HG02571 (cell line): ENCODE measurements around the gene MARCHF6.
A peak's percentile ranks its signal among the peaks of the same experiment; 100 is the strongest.

ENCODE experiments used
- ATAC-seq: cut with Tn5 transposase; IDR thresholded peaks from one replicate; pipeline ENCODE4 v1.9.1; 2021; ENCODE audit warnings: mild to moderate bottlenecking, moderate library complexity; ENCODE audit not compliant: unreplicated experiment

The MARCHF6 gene

DNA sequence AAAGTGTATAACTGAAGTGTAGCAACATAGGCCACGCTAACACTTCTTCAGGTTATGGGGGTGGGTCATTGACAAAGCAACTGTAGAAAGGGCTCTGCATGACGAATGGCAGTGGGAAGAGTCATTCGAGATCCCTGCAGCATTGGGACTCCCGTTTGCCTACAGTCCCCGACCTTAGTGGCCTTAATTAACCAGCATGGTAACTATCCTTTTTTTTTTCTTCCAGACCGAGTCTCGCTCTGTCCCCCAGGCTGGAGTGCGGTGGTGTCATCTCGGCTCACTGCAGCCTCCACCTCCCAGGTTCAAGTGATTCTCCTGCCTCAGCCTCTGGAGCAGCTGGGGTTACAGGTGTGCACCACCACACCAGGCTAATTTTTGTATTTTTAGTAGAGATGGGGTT is 31.6 kb upstream of the MARCHF6 start:
- no peak for ATAC-seq

DNA sequence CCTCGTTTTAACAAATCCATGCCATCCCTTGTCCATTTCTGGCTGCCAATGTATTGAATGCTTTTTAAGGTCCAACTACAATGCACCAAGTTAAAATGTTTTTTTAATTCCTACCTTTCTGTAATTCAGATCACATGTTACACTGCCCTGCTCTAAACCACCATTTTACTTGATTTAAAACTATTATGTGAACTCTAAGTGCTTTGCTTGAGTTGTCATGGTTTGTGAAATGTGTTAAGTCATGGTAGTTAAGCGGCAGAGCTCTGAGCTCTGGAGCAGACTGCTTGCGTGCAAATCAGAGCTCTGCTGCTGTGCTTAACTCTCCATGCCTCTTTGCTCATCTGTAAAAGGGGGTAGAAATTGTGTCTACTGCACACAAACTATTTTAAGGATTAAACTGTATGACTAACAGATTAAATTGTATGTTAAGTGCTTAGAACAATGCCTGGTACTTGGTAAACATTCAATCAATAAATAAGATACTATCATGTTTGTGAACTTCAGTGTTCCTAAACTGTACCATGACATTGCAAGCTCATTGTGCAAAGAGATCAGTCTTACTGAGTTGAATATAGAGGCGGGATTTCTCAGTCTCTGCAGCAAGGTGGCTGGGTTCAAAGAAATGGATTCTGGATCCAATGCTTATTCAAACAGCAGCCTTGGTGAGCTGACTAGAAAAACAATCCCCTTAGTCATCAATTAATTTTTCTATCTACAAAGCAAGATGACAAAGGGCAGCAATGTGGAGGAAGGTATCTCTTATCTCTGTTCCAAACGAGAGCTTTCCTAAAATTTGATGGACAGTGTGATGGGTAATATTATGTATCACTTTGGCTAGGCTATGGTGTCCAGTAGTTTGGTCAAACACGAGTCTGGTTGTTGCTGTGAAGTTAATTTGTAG is 29.7 kb upstream of the MARCHF6 start:
- no peak for ATAC-seq

DNA sequence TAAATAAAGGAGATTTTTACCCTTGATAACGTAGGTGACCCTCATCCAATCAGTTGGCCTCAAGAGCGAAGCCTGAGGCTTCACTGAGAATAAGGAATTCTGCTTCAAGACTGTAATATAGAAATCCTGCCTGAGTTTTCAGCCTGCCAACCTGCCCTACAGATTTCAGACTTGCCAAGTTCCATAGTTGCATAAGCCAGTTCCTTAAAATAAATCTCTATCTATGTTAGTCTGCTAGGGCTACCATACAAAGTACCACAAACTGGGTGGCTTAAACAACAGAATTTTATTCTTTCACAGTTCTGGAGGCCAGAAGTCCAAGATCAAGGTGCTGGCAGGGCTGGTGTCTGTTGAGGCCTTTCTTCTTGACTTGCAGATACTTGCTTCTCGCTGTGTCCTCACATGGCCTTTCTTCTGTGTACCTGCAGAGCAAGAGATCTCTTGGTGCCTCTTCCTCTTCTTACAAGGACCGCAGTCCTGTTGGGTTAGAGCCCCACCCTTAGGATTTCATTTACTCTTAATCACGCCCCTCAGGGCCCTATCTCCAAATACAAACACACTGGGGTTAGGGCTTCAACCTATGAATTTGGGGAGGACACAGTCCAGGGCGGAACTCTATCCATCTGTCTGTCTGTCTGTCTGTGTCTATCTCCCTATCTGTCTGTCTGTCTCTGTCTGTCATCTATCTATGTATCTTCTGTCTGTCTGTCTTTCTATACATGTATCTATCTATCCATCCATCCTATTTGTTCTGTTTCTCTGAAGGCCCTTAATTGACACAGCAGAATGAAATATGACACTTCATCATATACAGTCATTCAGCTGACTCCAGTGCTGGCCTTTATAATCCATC is 28.8 kb upstream of the MARCHF6 start:
- ATAC-seq = no peak

DNA sequence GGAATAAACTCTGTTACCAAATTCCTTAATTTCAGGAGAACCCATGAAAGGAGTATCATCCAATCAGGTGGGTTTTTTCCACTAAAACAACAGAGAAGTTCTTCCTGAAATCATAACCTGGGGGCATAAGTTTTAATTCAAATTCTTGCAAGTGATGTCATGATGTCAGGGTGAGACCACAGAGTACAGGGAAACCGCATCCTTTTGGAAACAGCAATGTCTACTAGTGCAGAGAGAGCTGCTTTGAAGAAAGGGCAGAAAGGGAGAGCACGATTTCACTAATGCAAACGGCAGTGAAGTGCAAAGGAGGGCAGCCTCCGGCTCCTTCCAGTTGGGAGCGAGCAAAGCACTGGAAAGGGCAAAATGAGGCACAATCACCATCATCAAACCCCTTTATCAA is 25.2 kb upstream of the MARCHF6 start:
- ATAC-seq = no peak

DNA sequence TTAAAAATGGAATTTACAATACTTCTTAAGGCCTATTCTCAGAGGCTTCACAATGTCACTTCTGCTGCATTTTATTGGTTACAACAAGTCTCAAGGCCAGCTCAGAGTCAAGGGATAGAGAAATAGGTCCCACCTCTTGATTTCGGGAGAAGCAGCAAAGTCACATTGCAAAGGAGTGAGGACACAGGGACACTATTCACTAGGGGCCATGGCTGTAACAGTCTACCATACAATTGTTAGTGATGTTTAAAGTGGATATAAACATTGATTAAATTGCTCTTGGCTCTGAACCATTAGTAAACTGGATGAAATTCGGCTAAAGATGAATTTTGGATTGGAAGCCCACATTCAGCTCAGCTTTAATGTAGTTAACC is 24.1 kb upstream of the MARCHF6 start:
- no peak for ATAC-seq

DNA sequence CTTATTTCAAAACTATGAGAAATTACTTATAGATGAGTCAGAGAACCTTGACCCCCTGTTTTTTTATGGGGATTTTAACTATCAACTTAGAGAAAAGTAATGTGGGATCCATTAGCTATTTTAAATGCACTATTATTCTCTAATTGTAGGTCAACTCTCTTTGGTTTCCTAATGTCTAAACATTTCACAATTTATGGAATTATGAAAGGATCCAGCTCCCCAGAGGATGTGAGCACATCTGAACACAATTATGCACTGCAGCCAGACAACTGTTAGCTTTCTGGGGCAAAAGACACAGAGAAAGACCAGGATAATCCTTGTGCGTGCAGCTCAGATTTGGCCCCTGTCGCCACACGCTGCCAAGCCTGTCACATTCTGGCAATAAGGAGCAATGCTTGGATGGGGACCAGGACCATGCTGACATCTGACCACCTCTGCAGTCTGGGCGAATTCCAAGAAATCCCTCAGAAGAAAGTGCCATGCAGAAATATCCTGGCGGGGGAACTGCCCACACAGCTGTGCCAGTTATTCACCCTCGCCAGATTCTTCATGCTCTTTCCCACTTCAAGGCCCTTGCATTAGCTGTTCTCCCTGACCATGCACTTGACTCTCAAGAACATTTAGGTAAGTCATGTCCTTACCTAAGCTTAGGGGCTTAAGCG is 23.5 kb upstream of the MARCHF6 start:
- no peak for ATAC-seq

DNA sequence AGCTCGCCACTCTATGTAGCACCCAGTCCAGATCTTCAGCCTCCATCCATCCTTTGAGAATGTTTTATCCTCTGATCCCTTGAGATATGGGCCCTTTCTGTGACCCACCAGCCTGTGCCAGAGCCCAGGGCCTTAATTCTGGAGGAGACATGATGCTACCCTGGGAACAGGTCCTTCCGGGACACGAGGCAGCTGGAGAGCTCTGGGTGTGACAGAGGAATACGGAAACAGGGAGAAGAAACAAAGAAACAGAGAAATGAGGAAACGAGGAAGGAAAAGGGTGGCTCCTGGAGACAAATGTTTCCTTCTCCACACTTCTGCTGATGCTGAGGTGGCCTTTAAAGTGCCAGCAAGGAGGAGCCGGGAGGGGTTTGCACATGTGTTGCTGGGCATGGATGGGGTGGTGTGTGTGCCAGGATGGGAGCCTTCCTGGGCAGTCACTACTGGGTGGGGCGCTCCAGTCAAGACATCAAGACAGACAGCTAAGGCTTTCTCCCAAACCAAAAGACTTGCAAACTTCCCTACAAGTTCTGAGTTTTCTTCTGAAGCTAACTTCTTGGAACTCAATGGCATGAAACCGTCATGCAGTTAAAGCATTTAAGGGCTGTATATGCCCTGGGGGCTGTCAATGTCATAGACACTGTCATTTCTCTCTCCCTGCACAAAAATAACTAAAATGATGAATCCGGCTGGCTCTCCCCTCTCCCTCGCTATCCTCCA is 22.8 kb upstream of the MARCHF6 start:
- ATAC-seq = no peak

DNA sequence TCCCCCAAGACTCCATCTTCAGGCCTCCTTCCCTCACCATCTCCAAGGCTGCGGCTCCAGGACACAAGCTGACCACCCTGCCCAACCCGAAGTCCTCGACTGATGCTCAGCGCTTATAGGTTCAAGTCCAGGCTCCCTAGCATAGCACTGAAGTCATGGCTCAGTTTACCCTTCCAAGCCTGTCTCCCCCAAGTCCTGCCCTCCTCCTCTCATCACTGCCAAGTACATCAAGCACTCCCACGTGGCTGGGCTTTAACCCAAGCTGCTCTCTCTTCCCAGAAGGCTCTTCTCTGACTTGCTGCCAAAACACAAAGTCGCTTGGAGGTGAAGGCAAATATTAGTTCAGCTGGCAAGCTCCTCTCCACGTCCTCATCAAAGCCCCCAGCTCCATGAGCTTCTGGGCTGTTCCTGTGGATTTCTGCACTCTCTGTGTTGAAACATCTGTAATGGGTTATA is 22.1 kb upstream of the MARCHF6 start:
- no peak for ATAC-seq

DNA sequence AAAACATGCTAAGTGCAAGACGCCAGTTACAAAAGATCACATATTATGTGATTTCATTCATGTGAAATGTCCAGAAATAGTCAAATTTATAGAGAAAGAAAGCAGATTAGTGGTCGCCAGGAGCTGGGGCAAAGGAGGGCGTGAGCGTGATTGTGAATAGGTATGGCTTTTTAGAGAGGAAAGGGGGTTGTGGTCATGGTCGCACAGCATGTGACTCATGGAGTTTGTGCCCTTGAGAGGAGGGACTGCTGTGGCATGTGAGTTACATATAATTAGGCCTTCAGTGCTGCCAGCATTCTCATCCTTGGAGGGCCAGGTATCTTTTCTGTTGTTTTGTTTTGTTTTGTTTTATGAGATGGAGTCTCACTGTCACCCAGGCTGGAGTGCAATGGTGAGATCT is 21.2 kb upstream of the MARCHF6 start:
- no peak for ATAC-seq

DNA sequence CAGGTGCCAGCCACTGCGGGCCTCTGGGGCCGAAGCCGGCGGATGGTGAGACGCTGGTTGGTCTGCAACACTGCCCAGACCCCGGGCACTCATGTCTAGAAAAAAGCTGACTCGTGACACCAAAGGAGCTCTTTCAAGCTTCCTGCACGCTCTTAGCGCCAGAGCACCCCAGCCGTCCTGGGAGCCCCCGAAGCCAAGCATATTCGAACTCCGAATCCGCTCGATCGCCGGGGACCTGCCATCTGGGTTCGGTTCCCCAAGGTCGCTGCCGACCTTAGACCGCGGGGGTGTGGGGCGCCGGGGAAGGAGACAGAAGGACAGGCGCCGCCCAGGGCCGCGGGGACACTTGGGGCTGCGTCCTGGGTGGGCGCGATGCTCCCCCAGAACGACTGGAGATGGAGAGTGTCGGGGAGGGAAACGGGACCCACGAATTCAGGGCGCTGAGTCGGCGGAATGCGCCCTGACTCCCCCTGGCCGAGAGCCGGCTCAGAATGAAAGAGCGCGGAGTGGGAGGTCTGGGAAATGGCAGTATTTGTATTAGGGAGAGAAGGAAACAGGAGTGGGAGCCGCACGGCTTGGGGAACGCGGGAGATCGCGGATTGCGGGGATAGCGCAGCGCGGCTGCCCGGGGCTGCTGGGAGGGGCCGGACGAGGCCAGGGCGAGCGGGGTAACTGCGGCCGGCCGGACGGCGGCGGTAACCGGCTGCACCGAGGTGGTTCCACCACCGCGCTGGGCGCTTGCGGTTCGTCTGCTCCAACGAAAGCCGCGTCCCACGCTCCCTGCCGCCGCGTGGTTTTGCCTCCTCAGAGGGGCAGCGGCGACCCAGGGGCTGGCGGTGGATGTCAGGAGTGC is 20.1 kb upstream of the MARCHF6 start:
- ATAC-seq = peak; percentile 62

DNA sequence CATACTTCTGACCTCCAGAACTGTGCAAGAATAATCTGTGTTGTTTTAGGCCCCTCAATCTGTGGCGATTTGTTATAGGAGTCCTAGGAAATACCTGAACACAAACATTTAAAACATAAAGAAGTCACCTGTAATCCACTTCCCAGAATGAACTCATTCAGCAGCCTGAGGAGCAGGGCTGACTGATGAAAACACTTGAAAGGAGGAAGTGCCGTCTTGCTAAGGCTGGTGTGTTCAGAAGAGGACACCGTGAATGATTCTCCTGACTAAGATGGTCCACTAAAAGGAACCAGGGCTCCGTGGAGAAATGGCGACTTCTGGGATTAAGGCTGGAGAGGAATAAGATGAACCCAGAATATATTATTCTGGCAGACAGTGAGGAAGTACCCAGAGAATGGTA is 18.7 kb upstream of the MARCHF6 start:
- ATAC-seq = no peak

DNA sequence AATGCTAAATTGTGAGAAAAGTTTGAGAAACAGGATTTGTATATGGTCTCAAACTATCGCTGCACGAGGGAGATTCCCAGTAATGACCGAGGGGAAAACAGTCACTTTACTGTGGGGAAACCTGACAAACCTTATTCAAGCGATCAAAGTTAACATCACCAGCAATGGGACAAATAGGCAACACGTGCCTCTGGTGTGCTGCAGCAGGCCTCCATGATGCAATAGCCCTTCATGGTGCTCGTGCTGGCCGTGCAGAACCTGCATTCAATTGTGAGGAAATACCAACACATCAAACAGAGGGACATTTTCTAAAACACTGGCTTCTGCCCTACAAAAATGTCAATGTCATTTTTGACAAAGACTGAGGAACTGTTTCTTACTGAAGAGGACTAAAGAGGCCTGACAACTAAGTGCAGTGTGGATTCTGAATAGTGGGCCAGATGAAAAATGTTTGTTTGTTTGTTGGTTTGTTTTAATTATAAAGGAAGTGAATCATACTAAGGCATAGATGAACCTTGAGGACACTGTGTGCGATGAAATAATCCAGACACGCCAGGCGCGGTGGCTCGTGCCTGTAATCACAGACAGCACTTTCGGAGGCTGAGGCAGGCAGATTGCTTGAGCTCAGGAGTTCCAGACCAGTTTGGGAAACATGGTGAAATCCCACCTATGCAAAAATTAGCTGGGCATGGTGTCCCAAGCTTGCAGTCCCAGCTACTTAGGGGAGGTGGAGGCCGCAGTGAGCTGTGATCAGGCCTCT is 17.6 kb upstream of the MARCHF6 start:
- ATAC-seq = no peak

DNA sequence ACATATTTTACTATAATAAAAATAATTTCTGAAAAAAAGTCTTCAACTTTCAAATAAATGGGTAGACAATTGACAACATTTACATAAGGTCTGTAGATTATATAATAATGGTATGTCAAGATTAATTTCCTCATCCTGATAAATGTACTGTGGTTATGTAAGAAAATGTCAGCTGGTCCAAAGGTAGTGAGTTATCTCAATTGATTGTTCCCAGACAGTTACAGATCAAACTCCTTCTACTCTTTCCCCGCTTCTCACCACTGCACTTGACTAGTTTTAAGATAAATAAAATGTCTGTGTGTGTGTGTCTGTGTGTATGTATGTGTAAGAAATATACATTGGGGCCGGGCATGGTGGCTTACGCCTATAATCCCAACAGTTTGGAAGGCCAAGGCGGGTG is 16.4 kb upstream of the MARCHF6 start:
- ATAC-seq = no peak

DNA sequence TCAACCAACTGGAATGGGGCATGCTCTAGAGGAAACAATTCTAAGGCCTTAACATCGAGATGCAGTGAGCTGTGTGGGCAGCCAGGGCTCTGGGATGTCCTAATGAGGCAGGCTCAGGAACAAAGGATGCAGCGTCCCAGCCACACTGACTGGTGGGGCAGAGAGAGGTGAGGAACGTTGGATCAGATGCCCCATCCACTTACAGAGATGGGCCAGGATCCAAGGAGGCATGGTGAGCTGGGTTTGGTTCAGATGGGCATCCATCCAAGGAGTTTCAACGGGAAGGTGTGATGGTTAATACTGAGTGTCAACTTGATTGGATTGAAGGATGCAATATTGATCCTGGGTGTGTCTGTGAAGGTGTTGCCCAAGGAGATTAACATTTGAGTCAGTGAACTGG is 15.5 kb upstream of the MARCHF6 start:
- no peak for ATAC-seq

DNA sequence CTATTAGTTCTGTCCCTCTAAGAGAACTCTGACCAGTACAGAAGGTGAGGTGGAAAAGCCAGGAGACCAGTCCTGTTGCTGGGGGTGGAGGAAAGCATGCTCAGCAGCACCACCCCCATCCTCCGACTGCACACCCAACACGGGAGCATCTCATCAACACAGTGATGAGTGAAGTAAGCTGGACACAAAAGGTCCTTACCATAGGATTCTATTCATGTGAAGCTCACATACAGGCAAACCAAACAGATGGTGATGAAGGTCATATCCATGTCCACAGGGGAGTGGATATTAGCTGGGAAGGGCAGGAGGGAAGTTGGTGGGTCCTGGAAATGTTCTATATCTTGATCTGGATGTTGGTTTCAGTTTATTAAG is 14.8 kb upstream of the MARCHF6 start:
- ATAC-seq = no peak

DNA sequence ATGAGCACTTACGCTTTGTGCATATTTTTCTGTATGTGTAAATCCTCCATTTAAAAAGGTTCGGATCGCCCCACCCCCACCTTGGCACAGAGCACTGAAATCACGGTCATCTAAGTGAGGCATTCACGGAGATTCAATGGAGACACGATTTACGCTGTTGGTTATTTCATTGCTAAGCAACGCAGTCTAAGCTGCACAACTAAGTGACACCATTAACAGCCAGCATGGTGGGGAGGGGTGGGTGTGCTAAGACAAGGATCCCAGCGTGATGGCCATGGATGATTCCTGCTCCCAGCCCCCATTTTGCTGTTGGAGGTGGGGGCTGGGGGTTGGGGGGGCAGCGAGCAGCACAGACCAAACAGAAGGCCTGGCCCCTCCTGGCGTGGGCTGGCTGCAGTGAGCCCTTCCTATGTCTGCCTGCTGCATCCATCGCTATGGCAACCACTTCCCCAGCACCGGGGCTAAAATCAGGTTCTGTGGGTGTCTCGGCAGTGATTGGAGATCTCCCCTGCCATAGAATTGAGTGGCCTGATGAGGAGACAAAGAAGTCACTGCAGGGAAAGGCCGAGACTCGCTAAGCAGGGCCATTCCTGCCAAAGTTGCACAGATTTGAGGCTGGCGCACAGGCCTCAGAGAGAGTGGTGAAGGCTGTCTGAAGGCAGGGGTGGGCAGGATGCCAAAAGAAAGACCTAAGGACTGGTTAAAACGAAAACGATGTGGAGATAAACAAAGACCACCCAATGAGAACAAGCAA is 14.3 kb upstream of the MARCHF6 start:
- ATAC-seq = no peak

DNA sequence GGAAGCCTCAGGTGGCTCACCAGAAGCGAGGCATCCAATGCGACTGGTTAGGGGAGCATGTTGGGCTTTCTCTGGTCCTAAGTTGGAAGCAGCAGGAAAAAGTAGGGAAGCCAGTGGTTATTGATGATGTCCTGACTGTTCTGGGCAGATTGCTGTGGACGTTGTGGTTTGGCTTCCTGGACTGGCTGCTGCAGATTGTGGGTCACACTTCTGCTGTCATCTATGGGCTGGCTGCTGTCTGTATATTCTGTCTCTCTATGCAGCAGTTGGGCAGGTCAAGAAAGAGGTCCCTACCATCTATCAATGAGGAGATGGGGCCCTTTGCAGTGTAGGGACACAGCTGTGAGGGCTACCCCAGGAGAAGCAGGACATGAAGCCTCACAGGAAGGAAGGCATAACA is 13.5 kb upstream of the MARCHF6 start:
- no peak for ATAC-seq

DNA sequence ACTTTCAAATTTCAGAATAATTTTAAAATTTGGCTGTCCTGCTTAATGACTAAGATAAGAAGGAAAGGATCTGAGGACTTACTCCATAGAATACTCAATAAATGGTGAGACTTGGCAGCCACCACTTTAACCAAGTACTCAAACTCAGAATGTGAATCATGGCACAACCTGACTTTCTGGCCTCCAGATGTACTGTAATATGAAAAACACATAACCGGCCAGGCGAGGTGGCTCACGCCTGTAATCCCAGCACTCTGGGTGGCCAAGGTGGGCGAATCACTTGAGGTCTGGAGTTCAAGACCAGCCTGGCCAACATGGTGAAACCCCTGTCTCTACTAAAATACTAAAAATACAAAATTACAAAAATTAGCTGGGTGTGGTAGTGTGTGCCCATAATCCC is 10.0 kb upstream of the MARCHF6 start:
- ATAC-seq = no peak
